Loucy (cell line): Measurements from ENCODE around the gene TXLNB.

Experiments
- H2AFZ ChIP-seq: fragments of 200-600 bp; sonication (generic); 2 replicates; pipeline ENCODE4 v1.6.0; 2016; ENCODE audit warnings: antibody characterized with exemption, mild to moderate bottlenecking, low read length, moderate library complexity
- H3F3A ChIP-seq: fragments of 200-600 bp; 2 replicates; pipeline ENCODE4 v1.6.0; 2016; ENCODE audit warnings: antibody characterized with exemption, low read depth, mild to moderate bottlenecking
- H3K27me3 ChIP-seq: fragments of 200-600 bp; sonication (generic); 2 replicates; pipeline ENCODE4 v1.6.1; 2014; ENCODE audit warnings: low read length, mild to moderate bottlenecking; ENCODE audit not compliant: insufficient read depth, poor library complexity, severe bottlenecking
- H3K36me3 ChIP-seq: fragments of 200-600 bp; sonication (generic); 2 replicates; pipeline ENCODE4 v1.6.1; 2016; ENCODE audit warnings: low read length; ENCODE audit not compliant: insufficient read depth
- H3K4me1 ChIP-seq: fragments of 200-600 bp; sonication (generic); 2 replicates; pipeline ENCODE4 v1.5.1; 2014; ENCODE audit warnings: low read length, mild to moderate bottlenecking; ENCODE audit not compliant: insufficient read depth, poor library complexity, severe bottlenecking
- H3K4me2 ChIP-seq: fragments of 200-600 bp; sonication (generic); 2 replicates; pipeline ENCODE4 v1.6.0; 2014; ENCODE audit warnings: antibody characterized with exemption, low read length, low read depth, mild to moderate bottlenecking; ENCODE audit not compliant: poor library complexity, severe bottlenecking
- H3K4me3 ChIP-seq: fragments of 200-600 bp; sonication (generic); 2 replicates; pipeline ENCODE4 v1.5.1; 2014; ENCODE audit warnings: low read length, mild to moderate bottlenecking, mixed read lengths; ENCODE audit not compliant: poor library complexity, severe bottlenecking
- H3K79me2 ChIP-seq: fragments of 200-600 bp; sonication (generic); 2 replicates; pipeline ENCODE4 v1.6.1; 2014; ENCODE audit warnings: low read length; ENCODE audit not compliant: insufficient read depth
- H3K9ac ChIP-seq: fragments of 200-600 bp; sonication (generic); 2 replicates; pipeline ENCODE4 v1.6.0; 2014; ENCODE audit warnings: mild to moderate bottlenecking, low read depth, low read length, moderate library complexity; ENCODE audit not compliant: poor library complexity, severe bottlenecking
- H3K9me2 ChIP-seq: fragments of 200-600 bp; sonication (generic); replicated peaks from 2 replicates; pipeline ENCODE4 v1.6.1; 2016; ENCODE audit warnings: low read depth, low read length, mixed read lengths
- H3K9me3 ChIP-seq: fragments of 200-600 bp; sonication (generic); 2 replicates; pipeline ENCODE4 v1.6.1; 2014; ENCODE audit warnings: mild to moderate bottlenecking, antibody characterized with exemption, low read length, low read depth; ENCODE audit not compliant: insufficient read depth
- H4K20me1 ChIP-seq: fragments of 200-600 bp; sonication (generic); 2 replicates; pipeline ENCODE4 v1.6.0; 2014; ENCODE audit warnings: antibody characterized with exemption, low read length, mild to moderate bottlenecking; ENCODE audit not compliant: insufficient read depth, poor library complexity, severe bottlenecking
- EZH2phosphoT487 ChIP-seq: fragments of 200-600 bp; IDR thresholded peaks from 2 replicates; pipeline ENCODE4 v1.6.1; 2018; ENCODE audit warnings: antibody characterized with exemption, mild to moderate bottlenecking, moderate library complexity, borderline replicate concordance
- TF ChIP-seq, protein P1 (sequence below): fragments of 200-600 bp; sonication (generic); conservative IDR thresholded peaks from 2 replicates; pipeline ENCODE4 v1.5.1; 2014; ENCODE audit warnings: mild to moderate bottlenecking, antibody characterized with exemption, low read length

Gene TXLNB

DNA sequence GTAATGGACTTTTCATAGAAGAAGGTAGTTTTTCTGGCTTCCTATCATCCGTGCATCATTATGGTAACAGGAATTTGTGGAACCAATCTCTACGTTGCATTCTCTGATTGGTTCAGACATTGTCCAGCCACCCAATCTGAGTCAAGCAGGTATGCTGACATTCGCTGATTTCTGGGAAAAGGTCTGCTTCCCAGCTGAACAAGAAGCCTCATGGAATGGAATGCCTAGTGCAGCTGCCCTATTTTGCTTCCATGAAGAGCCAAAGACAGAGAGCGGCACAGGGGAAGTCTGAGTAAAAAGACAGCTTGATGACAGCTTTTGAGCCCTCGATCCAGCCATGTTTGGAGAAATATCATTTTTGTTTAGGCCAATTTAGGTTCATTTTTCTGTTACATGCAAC lies 38.5 kb upstream of the TXLNB start:
- H3K36me3 ChIP-seq, result no peaks in the 10 kb centered on the region
- H3K27me3 ChIP-seq, result no peaks in the 10 kb centered on the region
- no peak overlapping the region for H3K4me3 ChIP-seq
- TF ChIP-seq, protein P1, sequence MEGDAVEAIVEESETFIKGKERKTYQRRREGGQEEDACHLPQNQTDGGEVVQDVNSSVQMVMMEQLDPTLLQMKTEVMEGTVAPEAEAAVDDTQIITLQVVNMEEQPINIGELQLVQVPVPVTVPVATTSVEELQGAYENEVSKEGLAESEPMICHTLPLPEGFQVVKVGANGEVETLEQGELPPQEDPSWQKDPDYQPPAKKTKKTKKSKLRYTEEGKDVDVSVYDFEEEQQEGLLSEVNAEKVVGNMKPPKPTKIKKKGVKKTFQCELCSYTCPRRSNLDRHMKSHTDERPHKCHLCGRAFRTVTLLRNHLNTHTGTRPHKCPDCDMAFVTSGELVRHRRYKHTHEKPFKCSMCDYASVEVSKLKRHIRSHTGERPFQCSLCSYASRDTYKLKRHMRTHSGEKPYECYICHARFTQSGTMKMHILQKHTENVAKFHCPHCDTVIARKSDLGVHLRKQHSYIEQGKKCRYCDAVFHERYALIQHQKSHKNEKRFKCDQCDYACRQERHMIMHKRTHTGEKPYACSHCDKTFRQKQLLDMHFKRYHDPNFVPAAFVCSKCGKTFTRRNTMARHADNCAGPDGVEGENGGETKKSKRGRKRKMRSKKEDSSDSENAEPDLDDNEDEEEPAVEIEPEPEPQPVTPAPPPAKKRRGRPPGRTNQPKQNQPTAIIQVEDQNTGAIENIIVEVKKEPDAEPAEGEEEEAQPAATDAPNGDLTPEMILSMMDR, result no peak
- TF ChIP-seq EZH2phosphoT487, result no peak
- H3K9me2 ChIP-seq, result no peaks in the 10 kb centered on the region
- H3K79me2 ChIP-seq, result no peaks in the 10 kb centered on the region
- H3K9me3 ChIP-seq, result no peaks in the 10 kb centered on the region
- no peak overlapping the region for H2AFZ ChIP-seq
- peaks cover 7% of the 10 kb centered on the region for H3K4me1 ChIP-seq
- no peaks in the 10 kb centered on the region for H3F3A ChIP-seq
- H3K9ac ChIP-seq, result no peak overlapping the region
- no peaks in the 10 kb centered on the region for H4K20me1 ChIP-seq
- H3K4me2 ChIP-seq, result no peak overlapping the region

DNA sequence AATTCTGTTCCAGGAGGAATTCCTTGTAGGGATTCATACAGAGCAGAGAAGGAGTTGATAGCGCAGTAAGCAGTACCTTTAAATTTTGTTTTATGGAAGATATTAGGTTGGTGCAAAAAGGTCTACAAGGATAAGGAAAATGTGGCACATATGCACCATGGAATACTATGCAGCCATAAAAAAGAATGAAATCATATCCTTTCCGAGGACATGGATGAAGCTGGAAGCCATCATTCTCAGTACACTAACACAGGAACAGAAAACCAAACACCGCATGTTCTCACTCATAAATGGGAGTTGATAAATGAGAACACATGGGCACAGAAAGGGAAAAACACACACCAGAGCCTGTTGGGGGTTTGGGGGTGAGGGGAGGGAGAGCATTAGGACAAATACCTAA lies 37.4 kb upstream of the TXLNB start:
- Histone ChIP-seq H3K4me1 (peaks cover 13% of the 10 kb centered on the region), H3K9me2 (no peaks in the 10 kb centered on the region), H3K9me3 (no peaks in the 10 kb centered on the region), H2AFZ (no peak overlapping the region), H3F3A (no peaks in the 10 kb centered on the region), H3K79me2 (no peaks in the 10 kb centered on the region), H3K27me3 (no peaks in the 10 kb centered on the region), H4K20me1 (no peaks in the 10 kb centered on the region), H3K36me3 (no peaks in the 10 kb centered on the region), H3K4me3 (no peak overlapping the region), H3K4me2 (no peak overlapping the region), H3K9ac (no peak overlapping the region)
- no peak for TF ChIP-seq EZH2phosphoT487
- TF ChIP-seq, protein P1, result no peak

DNA sequence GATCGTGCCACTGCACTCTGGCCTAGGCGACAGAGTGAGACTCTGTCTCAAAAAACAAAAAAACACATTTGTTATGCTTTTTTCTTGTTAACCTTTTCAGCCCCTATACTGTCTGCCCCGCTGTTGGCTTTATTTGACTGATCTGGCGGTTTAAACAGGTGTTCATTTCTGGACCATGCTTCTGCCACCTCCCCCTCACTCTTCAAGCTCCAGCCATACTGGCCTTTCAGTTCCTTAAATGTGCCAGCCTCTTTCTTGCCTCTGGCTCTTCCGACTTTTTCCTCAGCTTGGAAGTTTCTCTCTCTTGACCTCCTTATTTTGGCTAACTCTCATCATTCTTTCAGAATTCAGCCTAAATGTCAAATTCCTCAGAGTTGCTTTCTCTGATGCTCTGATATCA lies 35.2 kb upstream of the TXLNB start:
- Histone ChIP-seq H3K36me3 (no peaks in the 10 kb centered on the region), H3K79me2 (no peaks in the 10 kb centered on the region), H3K4me3 (no peak overlapping the region), H2AFZ (no peak overlapping the region), H3K9me2 (no peaks in the 10 kb centered on the region), H3F3A (no peaks in the 10 kb centered on the region), H3K9ac (no peak overlapping the region), H3K4me2 (no peak overlapping the region), H4K20me1 (no peaks in the 10 kb centered on the region), H3K4me1 (peaks cover 13% of the 10 kb centered on the region), H3K9me3 (no peaks in the 10 kb centered on the region), H3K27me3 (no peaks in the 10 kb centered on the region)
- TF ChIP-seq, protein P1, result no peak
- TF ChIP-seq EZH2phosphoT487, result no peak
